IMR-90 (cell line): ENCODE results near the gene RAX2. TPM values are rescaled to one million over a fixed set of nuclear protein-coding genes. Genes with fewer than 3 reads are reported as not detected.
A peak's percentile ranks its signal among the peaks of the same experiment; 100 is the strongest.

Experiments
- ATAC-seq: fragments of 200-7000 bp; cut with Tn5 transposase; 2 replicates; pipeline ENCODE4 v1.9.1; 2020; ENCODE audit warnings: low read depth, mild to moderate bottlenecking, moderate library complexity
- BruUV-seq: library from RNA; stranded (reverse); fragments of 400-500 nt; replicated peaks from 2 replicates; lab custom pipeline; 2021; lab: Mats Ljungman, UMichigan
- CTCF ChIA-PET: fragments of 300-600 bp; formaldehyde crosslinking; extraction: SDS; loops from one replicate; lab custom pipeline; 2021; ENCODE audit warnings: antibody characterized with exemption; lab: Yijun Ruan, JAX
- POLR2A ChIA-PET: fragments of 300-600 bp; sonication (Branson Sonifier 250); formaldehyde crosslinking; loops from one replicate; lab custom pipeline; 2022; ENCODE audit warnings: antibody characterized with exemption; ENCODE audit not compliant: unreplicated experiment; lab: Charles Lee
- DNase-seq: peaks from one replicate; pipeline ENCODE4 v3.0.0; 2013
- H2AFZ ChIP-seq: replicated peaks from 2 replicates; pipeline ENCODE3; 2013; ENCODE audit warnings: low read length, mild to moderate bottlenecking; ENCODE audit not compliant: poor library complexity
- H2AK5ac ChIP-seq: 2 replicates; pipeline ENCODE4 v1.6.1; 2013; ENCODE audit warnings: low read depth, low read length, inconsistent platforms
- H2AK9ac ChIP-seq: replicated peaks from 2 replicates; pipeline ENCODE3; 2013; ENCODE audit warnings: mild to moderate bottlenecking, low read depth, low read length, moderate library complexity; ENCODE audit not compliant: poor library complexity
- H2BK120ac ChIP-seq: 2 replicates; pipeline ENCODE4 v1.6.1; 2013; ENCODE audit warnings: low read depth, low read length, inconsistent platforms
- H2BK15ac ChIP-seq: 3 replicates; pipeline ENCODE4 v1.6.1; 2013; ENCODE audit warnings: low read depth, low read length, inconsistent platforms
- H2BK20ac ChIP-seq: 2 replicates; pipeline ENCODE4 v1.6.1; 2013; ENCODE audit warnings: low read depth, mild to moderate bottlenecking, inconsistent platforms, low read length, moderate library complexity
- H2BK5ac ChIP-seq: 2 replicates; pipeline ENCODE4 v1.6.1; 2013; ENCODE audit warnings: mild to moderate bottlenecking, low read depth, low read length, inconsistent platforms; ENCODE audit not compliant: poor library complexity, severe bottlenecking
- H3K14ac ChIP-seq: replicated peaks from 2 replicates; pipeline ENCODE4 v1.6.1; 2013; ENCODE audit warnings: low read depth, low read length, inconsistent platforms
- H3K18ac ChIP-seq: 2 replicates; pipeline ENCODE4 v1.6.1; 2013; ENCODE audit warnings: low read depth, low read length, control low read depth
- H3K23ac ChIP-seq: 2 replicates; pipeline ENCODE4 v1.6.1; 2013; ENCODE audit warnings: low read depth, low read length, inconsistent platforms
- H3K27ac ChIP-seq: 2 replicates; pipeline ENCODE4 v1.5.1; 2013; ENCODE audit warnings: mild to moderate bottlenecking, control low read depth, low read length; ENCODE audit not compliant: insufficient read depth
- H3K27me3 ChIP-seq: 2 replicates; pipeline ENCODE4 v1.6.1; 2013; ENCODE audit warnings: low read length; ENCODE audit not compliant: control insufficient read depth, insufficient read depth
- H3K36me3 ChIP-seq: 2 replicates; pipeline ENCODE4 v1.6.1; 2013; ENCODE audit warnings: low read length, mixed read lengths; ENCODE audit not compliant: control insufficient read depth, insufficient read depth
- H3K4ac ChIP-seq: 2 replicates; pipeline ENCODE4 v1.6.1; 2013; ENCODE audit warnings: low read depth, low read length, inconsistent platforms
- H3K4me1 ChIP-seq: 2 replicates; pipeline ENCODE4 v1.6.1; 2013; ENCODE audit warnings: low read length, mixed read lengths; ENCODE audit not compliant: control insufficient read depth, insufficient read depth
- H3K4me2 ChIP-seq: 2 replicates; pipeline ENCODE4 v1.6.1; 2013; ENCODE audit warnings: low read depth, mild to moderate bottlenecking, control low read depth, low read length, moderate library complexity
- H3K4me3 ChIP-seq: 2 replicates; pipeline ENCODE4 v1.5.1; 2013; ENCODE audit warnings: low read depth, mild to moderate bottlenecking, control low read depth, low read length, moderate library complexity; ENCODE audit not compliant: insufficient read depth
- H3K56ac ChIP-seq: 2 replicates; pipeline ENCODE4 v1.6.1; 2013; ENCODE audit warnings: low read length, inconsistent platforms; ENCODE audit not compliant: insufficient read depth; ENCODE audit errors: extremely low read depth
- H3K79me1 ChIP-seq, 2 experiments: 2 replicates each; pipeline ENCODE4 v1.6.1; 2013; ENCODE audit warnings: low read length in 2 of 2, inconsistent platforms in 1 of 2, low read depth in 1 of 2
- H3K9ac ChIP-seq: 2 replicates; pipeline ENCODE4 v1.6.1; 2013; ENCODE audit warnings: low read depth, low read length, control low read depth
- H3K9me1 ChIP-seq: 2 replicates; pipeline ENCODE4 v1.6.1; 2013; ENCODE audit warnings: low read length, inconsistent platforms; ENCODE audit not compliant: insufficient read depth
- H3K9me3 ChIP-seq: 2 replicates; pipeline ENCODE4 v1.6.1; 2013; ENCODE audit warnings: low read length; ENCODE audit not compliant: control insufficient read depth, insufficient read depth
- H4K20me1 ChIP-seq: 2 replicates; pipeline ENCODE4 v1.6.1; 2013; ENCODE audit warnings: low read length, inconsistent platforms; ENCODE audit not compliant: insufficient read depth
- H4K5ac ChIP-seq: 2 replicates; pipeline ENCODE4 v1.6.1; 2013; ENCODE audit warnings: mild to moderate bottlenecking, low read depth, low read length, control low read depth
- H4K8ac ChIP-seq, 2 experiments: 2 replicates each; pipeline ENCODE4 v1.6.1; 2013; ENCODE audit warnings: low read depth in 2 of 2, low read length in 2 of 2, control low read depth in 1 of 2, inconsistent platforms in 1 of 2
- H4K91ac ChIP-seq: 2 replicates; pipeline ENCODE4 v1.6.1; 2013; ENCODE audit warnings: low read depth, low read length, inconsistent platforms; ENCODE audit not compliant: insufficient read depth
- BHLHE40 ChIP-seq: fragments of 150-350 bp; IDR thresholded peaks from 2 replicates; pipeline ENCODE4 v1.6.1; 2016; ENCODE audit warnings: mild to moderate bottlenecking, low read depth, low read length
- CHD1 ChIP-seq: IDR thresholded peaks from 2 replicates; pipeline ENCODE4 v1.6.1; 2012; ENCODE audit warnings: low read depth, low read length, improper control_type of control experiment
- CTCF ChIP-seq: conservative IDR thresholded peaks from 2 replicates; pipeline ENCODE4 v1.5.1; 2012; ENCODE audit warnings: mild to moderate bottlenecking, low read depth, low read length, improper control_type of control experiment
- FOS ChIP-seq: fragments of 150-350 bp; IDR thresholded peaks from 2 replicates; pipeline ENCODE4 v1.6.1; 2016; ENCODE audit warnings: low read depth, low read length
- MAFK ChIP-seq: IDR thresholded peaks from 2 replicates; pipeline ENCODE4 v1.6.1; 2012; ENCODE audit warnings: low read depth, low read length, improper control_type of control experiment
- MAZ ChIP-seq: IDR thresholded peaks from 2 replicates; pipeline ENCODE4 v1.6.1; 2012; ENCODE audit warnings: low read depth, mild to moderate bottlenecking, low read length, improper control_type of control experiment, moderate library complexity, borderline replicate concordance
- MXI1 ChIP-seq: IDR thresholded peaks from 2 replicates; pipeline ENCODE4 v1.6.1; 2012; ENCODE audit warnings: low read depth, mild to moderate bottlenecking, low read length, moderate library complexity, borderline replicate concordance
- NFE2L2 ChIP-seq: fragments of 150-350 bp; IDR thresholded peaks from 2 replicates; pipeline ENCODE4 v1.6.1; 2016; ENCODE audit warnings: low read depth, mild to moderate bottlenecking, low read length
- POLR2A ChIP-seq: IDR thresholded peaks from 2 replicates; pipeline ENCODE4 v1.6.1; 2012; ENCODE audit warnings: mild to moderate bottlenecking, low read depth, low read length
- RCOR1 ChIP-seq: IDR thresholded peaks from 2 replicates; pipeline ENCODE4 v1.6.1; 2012; ENCODE audit warnings: mild to moderate bottlenecking, low read length, improper control_type of control experiment; ENCODE audit not compliant: insufficient replicate concordance
- SMC3 ChIP-seq: fragments of 150-350 bp; IDR thresholded peaks from 2 replicates; pipeline ENCODE4 v1.6.1; 2016; ENCODE audit warnings: low read depth, mild to moderate bottlenecking, antibody characterized with exemption, low read length, moderate library complexity
- USF2 ChIP-seq: fragments of 150-350 bp; IDR thresholded peaks from 2 replicates; pipeline ENCODE4 v1.6.1; 2017; ENCODE audit warnings: mild to moderate bottlenecking, antibody characterized with exemption, low read length, low read depth
- WGBS, 2 experiments: methylation state at CpG; one replicate each; pipeline versions ENCODE4 v1.1.5 to v1.1.7; 2013; ENCODE audit warnings: missing lambda C conversion rate in 2 of 2; ENCODE audit not compliant: insufficient read length in 1 of 2; ENCODE audit errors: extremely low coverage in 2 of 2; 5-methylcytosine and 5-hydroxymethylcytosine counted together
- dilution Hi-C: fragments of 300-500 bp; cut with HindIII; formaldehyde crosslinking; loops from one replicate; pipeline ENCODE4 v1.14.3; 2018; ENCODE audit warnings: low sequenced_read_pairs; ENCODE audit not compliant: unreplicated experiment
- in situ Hi-C: fragments of 300-500 bp; cut with MboI; formaldehyde crosslinking; loops from 3 replicates; pipeline ENCODE4 v1.14.3; 2019; ENCODE audit warnings: low sequenced_read_pairs, inconsistent platforms, mixed read lengths
- intact Hi-C: fragments of 100-400 bp; cut with micrococcal nuclease; formaldehyde crosslinking; loops from 2 replicates; pipeline ENCODE4 v1.10.0; 2022
- polyA plus RNA-seq, 3 experiments: library from polyadenylated mRNA; depleted of rRNA; stranded (reverse); fragments of >200 nt; gene quantifications; 2 replicates each; pipeline ENCODE4 v1.2.3, GENCODE V29; 2012; ENCODE audit warnings: low replicate concordance in 1 of 3
- total RNA-seq: library from RNA; depleted of rRNA; stranded (reverse); fragments of >200 nt; gene quantifications from 2 replicates; pipeline ENCODE4 v1.2.3, GENCODE V29; 2012

The RAX2 gene
- total and polyA plus RNA-seq, 2 of the 4 experiments (the other 2 are of a cell fraction) = not detected

GRCh38 chr19:3762501-3763459 is 9.2 kb downstream of the RAX2 start, which contains the start of gene MRPL54:
Gene MRPL54 (plus strand): TSS chr19:3762682. CDS start chr19:3762701, 19 bp downstream.
- peak within 1 kb of the TSS; percentile 99 for H2AFZ ChIP-seq
- intact Hi-C loops = no loop called here
- 0 out of 2 replicates have a peak, but pooled peaks have one; percentile 9 for TF ChIP-seq USF2
- peak; percentile 88 for TF ChIP-seq BHLHE40
- no peak for TF ChIP-seq FOS
- no peak for TF ChIP-seq CHD1
- TF ChIP-seq RCOR1 = no peak
- peak; percentile 27; the same call in 1 of the 2 replicates for TF ChIP-seq MAZ
- TF ChIP-seq MXI1 = peak; percentile 83
- TF ChIP-seq CTCF = no peak
- no peak for TF ChIP-seq MAFK
- TF ChIP-seq POLR2A = peak; percentile 91
- no peak for TF ChIP-seq NFE2L2
- TF ChIP-seq SMC3 = no peak

More at GRCh38 chr19:3762501-3763459, 9.2 kb downstream of the RAX2 start, which contains the start of gene MRPL54:
- no TSS peak for BruUV-seq
- Histone ChIP-seq H3K14ac (peak within 1 kb of the TSS; percentile 91), H3K23ac (peak within 1 kb of the TSS; percentile 44; the same call in 1 of the 2 replicates), H4K8ac (peak within 1 kb of the TSS; percentile 80 to 98), H3K4me3 (peak within 1 kb of the TSS; percentile 87), H3K9me1 (peaks cover 3% of the 10 kb centered on the region; the same call in 1 of the 2 replicates), H3K4me1 (peaks cover 2% of the 10 kb centered on the region; the same call in 1 of the 2 replicates), H2BK5ac (peak within 1 kb of the TSS; percentile 93), H3K79me1 (peaks cover 18 to 39% of the 10 kb centered on the region in 2 experiments), H3K9ac (peak within 1 kb of the TSS; percentile 90), H4K20me1 (no peaks in the 10 kb centered on the region), H4K5ac (peak within 1 kb of the TSS; percentile 94), H3K4me2 (peak within 1 kb of the TSS; percentile 70), H2BK20ac (peak within 1 kb of the TSS; percentile 12; the same call in 1 of the 2 replicates), H2BK120ac (peak within 1 kb of the TSS; percentile 79), H3K4ac (peak within 1 kb of the TSS; percentile 92), H3K27me3 (no peaks in the 10 kb centered on the region), H2AK9ac (peak within 1 kb of the TSS; percentile 98), H3K9me3 (no peaks in the 10 kb centered on the region), H2AK5ac (peak within 1 kb of the TSS; percentile 73), H3K18ac (peak within 1 kb of the TSS; percentile 39), H4K91ac (peak within 1 kb of the TSS; percentile 88), H2BK15ac (peak within 1 kb of the TSS; percentile 75; the same call in 1 of the 3 replicates), H3K27ac (peak within 1 kb of the TSS; percentile 97), H3K36me3 (peaks cover 19% of the 10 kb centered on the region), H3K56ac (peak within 1 kb of the TSS; percentile 92)
- WGBS, 2 experiments = 0% methylated on average over 26 of the region's 47 CpGs; no CpG with 5 or more reads in 1 of the 2 experiments
- ChIA-PET CTCF (interaction anchor here (0.6 to 0.7 kb wide), 2 partner anchors 101 to 195 kb away, joined by 3 to 4 read pairs; no protein-coding TSS in a partner anchor), POLR2A (interaction anchor here (0.5 to 1.3 kb wide), 5 partner anchors 10 to 25 kb away, joined by 3 to 4 read pairs (median 3); partner anchors contain the start of gene RAX2)
- in situ Hi-C loops (no loop called here), dilution Hi-C loops (no loop called here)
- ATAC-seq (peak; percentile 94), DNase-seq (peak; percentile 99)
